GM19351 (cell line): ENCODE measurements around the gene IFRD1.
"Not testable (repeated sequence)": the region's sequence is repeated elsewhere in the genome, so short reads cannot be mapped to it uniquely, and the experiment has no call there.

Source experiments
- ATAC-seq: cut with Tn5 transposase; IDR thresholded peaks from one replicate; pipeline ENCODE4 v1.9.1; 2021; ENCODE audit warnings: mild to moderate bottlenecking, moderate library complexity; ENCODE audit not compliant: unreplicated experiment

IFRD1 gene

DNA sequence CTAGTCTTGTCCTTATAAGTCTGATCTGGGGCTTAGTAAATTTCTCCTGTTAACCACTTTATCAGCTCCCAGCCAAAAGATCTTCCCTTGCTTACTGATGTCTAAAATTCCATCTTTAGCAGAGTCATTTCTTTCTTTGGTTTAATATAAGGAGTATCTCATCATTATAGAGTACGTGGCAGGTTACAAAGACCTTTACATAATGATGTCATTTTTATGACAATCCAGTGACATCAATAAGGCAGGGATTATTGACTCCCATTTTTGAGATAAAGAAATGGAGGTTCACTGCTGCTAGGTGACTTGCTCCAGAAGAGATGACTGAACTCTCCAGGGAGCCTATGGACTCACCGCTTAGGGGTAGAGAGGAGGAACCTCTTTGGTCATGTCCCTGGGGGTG, 8.1 kb upstream of the IFRD1 start:
- ATAC-seq, result no peak

DNA sequence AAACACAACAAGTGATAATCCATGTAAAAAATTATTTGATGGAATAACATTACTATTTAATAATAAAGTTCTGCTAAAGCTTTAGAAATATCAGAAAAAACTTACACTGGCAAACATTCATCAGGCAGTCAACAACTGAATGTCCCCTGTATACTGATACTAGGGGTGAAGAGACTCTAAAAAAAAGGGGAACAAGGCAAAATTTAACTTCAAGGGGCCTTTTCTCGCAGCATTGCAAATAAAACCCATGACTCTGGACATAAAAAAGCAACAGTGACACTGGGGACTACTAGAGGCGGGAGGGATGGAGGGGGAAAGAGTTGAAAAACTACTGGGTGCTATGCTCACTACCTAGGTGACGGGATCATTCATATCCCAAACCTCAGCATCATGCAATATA, 5.8 kb upstream of the IFRD1 start:
- ATAC-seq, result peak; percentile 53

DNA sequence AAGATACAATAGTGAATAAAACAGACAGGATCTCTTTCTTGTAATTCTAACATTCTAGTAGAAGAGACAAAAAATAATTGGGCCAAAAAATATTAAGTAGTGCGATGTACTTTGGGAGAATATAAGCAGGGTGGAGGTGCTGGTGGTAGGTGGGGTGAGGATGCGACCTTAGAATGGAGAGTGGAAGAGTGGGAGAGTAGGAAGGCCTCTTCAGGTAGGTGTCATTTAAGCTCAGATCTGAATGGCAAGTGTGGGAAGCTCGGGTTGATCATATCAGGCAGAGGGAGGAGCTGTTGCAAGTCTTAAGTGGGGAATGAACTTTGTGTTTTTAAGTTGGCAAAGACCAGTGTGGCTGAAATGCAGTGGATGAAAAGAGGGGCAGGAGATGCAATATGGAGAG, 3.8 kb upstream of the IFRD1 start:
- no peak for ATAC-seq

DNA sequence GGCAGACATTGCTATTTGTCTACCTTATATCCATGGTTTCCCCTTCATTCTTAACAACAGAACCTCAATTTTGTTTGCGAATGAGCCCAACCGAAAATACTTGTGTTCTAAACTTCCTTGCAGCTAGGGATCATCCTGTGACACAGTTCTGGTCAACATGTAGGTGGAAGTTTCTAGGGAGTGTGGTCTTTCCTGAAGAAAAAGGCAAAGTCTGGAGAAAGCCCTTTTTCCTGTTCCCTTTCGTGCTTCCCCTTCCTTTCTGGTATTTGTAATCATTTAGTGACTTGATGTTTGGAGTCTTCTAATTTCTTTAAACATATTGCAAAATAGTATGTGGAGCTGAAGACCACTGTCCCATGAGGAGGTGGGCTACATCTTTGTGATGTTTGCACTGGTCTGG, 2.9 kb upstream of the IFRD1 start:
- ATAC-seq, result no peak

DNA sequence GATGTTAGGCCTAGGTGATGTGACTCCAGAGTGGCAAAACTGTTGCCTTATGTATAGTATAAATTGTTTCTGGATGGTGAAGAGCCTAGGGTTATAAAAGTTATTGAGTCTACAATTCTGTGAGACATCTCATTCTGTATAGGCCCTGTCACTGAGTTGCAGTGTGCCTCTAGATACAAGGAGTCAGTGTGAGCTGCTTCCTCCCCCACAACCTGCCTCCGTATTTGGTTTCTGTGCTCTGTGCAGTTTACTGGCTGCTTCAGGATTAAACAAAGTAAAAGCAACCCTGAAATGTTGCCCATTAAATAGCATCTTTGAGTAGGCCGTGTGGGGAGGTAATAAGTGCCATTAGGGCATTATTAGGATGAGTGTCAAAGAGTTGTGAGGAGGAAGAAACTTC, 1.9 kb upstream of the IFRD1 start:
- ATAC-seq, result no peak

DNA sequence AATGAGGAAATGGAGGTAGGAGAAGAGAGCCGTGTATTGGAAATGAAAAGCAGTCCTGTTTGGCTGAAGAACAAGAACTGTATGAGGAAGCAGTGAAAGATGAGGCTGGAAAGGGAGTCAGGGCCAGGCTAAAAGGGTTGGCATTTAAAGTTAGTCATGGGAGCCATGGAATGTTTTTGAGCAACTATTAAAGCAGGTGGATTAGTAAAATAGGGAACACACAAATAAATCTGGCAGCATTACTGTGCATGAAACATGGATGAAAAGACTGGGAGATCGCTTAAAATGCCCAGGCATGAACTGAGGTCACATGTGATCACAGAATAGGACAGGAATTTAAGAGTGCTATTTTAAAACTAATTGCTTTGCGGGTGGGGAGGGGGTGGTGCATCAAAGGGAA, 1.4 kb upstream of the IFRD1 start:
- ATAC-seq, result no peak

DNA sequence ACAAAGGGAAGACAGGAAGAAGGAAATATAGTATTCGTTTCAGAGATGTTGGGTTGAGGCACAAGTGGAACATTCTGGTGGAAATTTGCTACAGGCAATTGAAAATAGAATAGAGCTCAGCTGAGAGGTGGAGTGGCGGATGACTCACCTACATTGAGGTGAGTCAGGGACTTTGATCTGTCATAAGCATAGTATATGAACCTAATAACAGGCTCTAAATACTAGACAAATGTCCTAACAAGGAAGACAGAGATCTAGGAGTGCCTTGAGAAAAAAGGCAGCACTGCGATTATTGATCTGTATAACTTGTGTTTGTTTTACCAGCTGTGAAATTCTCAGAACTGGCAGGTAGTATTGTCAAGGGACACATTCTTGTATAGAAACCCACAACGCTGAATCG, 907 bp upstream of the IFRD1 start:
- no peak for ATAC-seq

DNA sequence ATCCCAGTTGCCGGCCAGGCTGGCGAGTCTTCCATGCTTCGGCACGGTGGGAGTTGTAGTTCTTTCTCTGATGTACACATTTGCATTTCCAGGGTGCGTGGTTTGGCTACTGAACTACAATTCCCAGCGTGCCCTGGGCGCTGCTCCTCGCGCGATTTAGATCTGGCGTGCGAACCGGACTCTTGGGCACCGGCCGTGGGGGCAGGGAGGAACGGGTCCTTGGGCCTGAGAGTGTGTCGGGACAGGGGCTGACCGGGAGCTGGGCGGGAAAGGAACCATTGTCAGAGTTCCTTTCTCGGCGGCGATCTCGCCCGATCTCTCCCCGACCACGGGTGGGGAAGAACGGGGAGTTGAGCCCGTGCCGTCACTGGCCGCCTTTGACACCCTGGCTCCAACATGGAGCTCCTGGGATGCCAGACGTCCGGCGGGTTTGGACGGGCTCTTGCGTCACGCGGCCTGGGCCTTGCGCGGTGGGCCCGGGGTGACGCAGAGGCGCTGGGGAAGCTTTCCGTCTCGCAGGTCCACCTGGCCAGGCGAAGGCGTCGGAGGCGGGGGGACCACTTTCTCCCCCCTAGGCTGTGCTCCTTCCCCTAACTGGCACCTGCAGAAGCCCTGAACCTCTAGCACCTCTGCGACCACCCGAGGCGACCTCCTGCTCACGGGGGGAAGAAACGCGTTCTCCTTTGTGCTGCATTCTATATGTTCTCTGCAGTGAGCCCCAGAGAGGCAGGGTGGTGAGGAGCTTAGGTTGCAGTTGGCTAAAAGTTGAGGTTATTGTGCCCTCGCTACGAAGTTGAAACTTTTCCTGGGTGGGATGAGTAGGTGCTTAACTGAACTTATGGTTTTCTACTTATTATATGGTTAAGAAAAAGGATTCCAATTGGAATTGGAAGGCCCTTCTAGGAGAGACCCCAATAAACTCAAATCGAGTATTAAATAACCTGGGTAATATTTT, 824 bp downstream of the IFRD1 start:
- peak; percentile 77 for ATAC-seq

DNA sequence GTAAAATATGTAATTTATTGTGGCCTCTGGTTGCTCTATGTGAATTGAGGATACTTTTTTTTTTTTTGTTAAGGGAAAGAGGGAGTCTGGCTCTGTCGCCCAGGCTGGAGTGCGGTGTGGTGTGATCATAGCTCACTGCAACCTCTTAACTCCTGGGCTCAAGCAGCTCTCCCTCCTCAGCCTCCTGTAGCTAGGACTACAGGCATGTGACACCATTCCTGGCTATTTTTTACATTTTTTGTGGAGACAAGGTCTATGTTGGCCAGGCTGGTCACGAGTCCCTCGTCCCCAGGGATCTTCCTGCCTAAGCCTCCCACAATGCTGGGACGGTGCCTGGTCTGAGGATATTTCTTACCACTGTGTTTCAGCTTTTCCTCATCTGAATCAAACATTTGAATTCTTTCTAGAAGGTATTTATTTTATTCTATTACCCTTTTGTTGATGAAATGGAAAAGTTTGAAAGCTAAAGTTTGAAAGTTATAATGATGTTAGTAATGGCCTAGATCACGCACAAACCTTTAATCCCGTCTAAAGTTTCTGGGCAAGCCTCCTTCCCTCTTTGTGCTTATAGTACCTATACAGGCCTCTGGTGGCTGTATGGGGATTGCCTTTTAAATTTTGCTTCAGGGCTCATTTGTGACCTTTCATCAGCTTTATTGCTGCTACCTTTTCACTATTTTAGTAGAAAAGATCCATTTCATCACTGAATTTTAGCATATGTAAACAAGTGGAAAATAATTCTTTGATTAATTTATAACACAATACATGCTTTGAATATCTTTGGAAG, 2.0 kb downstream of the IFRD1 start:
- no peak for ATAC-seq

DNA sequence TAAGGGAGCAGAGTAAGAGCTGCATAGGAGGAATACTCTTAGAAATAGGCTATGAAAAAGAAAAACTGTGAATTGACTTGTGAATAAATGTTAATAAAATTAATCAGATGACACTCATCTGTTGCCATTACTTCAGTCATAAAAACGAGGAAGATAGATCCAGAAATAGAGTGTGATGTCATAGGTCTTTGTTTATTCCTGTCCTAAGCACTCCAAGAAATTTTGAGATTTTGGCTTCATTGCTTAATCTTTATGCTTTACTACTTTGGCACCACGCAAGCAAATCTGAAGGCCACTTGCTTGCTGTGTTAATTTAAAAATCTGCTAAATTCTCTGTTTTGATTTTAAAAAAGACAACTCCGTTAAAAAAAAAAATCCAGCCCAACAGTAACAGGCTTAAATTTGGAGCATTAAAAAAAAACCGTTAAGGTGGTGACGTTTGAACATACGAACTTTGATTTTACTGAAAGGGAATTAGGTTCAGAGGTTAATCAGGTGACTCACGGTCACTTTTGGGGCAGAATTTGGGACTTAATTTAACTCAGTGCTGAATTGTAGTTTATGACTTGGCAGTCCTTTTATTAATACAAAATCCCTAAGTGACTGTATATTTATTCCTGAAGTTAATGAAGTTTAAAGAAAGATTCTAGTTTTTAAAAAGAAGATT, 3.4 kb downstream of the IFRD1 start:
- ATAC-seq, result no peak

DNA sequence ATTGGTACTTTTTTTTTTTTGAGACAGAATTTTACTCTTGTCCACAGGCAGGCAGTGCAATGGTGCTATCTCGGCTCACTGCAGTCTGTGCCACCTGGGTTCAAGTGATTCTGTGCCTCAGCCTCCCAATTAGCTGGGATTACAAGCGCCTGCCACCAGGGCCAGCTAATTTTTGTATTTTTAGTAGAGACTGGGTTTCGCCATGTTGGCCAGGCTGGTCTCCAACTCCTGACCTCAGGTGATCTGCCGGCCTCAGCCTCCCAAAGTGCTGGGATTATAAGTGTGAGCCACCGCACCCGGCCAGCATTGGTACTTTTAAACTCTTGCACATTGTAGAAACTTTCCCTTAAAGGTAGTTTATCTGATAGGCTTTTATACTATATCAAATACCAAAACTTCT, 3.9 kb downstream of the IFRD1 start:
- not testable (repeated sequence) for ATAC-seq

DNA sequence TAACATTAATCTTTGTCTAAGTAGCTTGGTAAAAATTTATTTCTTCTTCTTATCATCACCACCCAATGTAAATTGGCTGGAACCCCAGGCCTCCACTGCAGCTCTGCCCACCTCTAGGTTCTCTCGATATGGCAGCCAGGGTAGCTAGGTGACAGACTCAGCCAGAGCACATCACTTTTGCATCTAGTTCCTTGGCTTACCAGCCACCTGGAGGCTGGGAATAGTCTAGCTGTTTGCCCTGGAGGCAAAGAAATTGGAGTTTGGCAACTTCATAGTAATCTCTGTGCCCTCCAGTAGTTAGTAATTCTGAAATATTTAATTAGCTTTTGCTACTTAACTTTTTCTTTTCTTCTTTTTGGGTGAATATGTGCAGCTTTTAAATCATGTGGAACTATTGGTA, 9.4 kb downstream of the IFRD1 start:
- no peak for ATAC-seq

DNA sequence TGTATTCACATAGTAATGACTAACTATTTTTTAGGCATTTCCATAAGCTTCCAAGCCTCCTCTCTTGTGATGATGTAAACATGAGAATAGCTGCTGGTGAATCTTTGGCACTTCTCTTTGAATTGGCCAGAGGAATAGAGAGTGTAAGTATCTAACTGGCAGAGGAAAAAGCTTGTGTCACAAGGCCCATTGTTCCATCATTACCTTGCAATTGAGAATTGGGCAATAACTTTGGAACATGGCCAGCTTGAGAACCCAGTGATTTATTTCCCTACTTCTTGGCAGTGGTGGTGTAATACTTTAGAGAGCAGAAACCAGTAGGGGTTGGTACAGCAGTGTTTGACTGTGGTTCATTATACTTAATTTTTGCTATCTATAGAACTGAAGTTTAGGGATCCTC, 12.0 kb downstream of the IFRD1 start:
- no peak for ATAC-seq

DNA sequence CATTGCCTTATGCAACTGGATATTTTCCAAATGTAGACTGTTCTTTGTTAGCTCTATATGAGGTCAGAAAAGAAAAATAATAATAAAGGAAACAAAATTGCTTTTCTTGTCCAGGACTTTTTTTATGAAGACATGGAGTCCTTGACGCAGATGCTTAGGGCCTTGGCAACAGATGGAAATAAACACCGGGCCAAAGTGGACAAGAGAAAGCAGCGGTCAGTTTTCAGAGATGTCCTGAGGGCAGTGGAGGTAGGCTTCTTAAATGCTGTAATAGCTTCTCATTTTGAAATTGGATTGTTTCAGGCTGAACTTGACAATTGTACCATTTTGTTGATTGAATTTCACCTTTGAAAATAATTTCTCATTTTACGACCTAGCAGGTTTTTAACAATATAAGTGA, 17.6 kb downstream of the IFRD1 start:
- ATAC-seq, result no peak

DNA sequence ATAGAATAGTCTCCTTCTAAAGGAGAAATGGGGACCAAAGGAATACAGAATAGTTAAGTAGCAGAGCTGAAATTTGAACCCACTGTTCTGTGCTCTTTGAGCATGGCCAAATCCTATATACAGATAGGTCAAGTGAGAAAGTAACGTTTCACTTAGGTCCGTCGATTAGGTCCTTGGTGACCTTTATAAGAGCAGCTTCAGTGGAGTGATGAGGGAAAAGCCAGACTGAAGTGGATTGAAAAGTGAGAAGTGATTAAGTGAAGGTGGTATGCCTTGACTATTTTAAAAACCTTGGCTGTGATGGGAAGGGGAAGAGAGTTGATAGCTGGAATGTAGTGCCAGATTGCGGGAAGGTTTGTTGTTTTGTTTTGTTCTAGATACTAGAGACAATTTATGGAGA, 19.9 kb downstream of the IFRD1 start:
- ATAC-seq, result no peak

DNA sequence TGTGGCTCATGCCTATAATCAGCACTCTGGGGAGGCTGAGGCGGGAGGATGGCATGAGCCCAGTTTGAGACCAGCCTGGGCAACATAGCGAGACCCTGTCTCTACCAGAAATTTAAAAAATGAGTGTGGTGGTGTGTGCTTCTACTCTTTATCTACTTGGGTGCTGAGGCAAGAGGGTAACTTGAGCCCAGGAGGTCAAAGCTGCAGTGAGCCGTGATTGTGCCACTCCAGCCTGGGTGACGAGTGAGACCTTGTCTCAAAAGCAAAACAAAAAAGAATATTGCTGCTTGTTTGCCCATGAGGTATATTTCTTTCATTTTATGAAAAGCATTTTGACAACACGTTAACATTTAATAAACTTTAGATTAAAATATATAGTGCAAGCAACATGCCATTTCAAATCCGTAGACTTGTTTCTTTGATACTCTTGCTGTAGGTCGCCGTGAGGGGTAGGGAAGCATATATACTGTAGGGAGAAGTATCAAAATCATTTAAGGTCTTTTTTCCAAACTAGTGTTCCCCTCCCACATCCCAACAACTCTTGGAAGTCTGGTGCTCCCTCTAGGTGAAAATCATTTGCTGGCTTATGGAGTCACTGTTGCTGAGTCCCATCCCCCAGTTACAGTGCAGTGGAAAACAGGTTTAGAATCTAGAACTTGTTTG, 26.3 kb downstream of the IFRD1 start:
- no peak for ATAC-seq

DNA sequence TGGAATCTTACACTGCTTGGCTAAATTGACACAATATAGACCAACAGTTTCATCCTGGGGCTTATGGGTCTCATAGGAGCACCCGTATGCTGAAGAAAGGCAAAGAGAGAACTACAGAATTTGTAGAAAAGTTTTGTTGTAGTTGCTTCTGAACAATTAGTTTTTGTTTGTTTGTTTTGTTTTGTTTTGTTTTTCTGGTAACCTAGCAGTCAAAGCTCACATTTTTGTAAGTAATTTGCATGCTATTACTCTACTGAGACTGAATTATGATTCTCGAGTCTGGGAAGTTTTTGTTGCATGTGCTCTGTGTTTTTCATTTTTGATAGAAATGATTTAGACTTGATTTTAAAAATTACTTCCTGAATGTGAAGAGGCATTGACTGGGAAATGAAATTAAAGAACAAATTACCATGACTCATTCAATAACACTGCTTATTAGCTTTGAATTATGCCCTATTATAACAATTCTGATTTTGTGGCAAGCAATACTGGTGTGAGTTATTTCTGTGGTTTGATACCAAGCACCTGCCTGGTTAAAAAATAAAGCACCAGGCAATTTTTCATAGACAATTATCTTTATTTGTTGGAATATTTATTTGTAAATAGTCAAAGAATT, 31.0 kb downstream of the IFRD1 start:
- no peak for ATAC-seq

DNA sequence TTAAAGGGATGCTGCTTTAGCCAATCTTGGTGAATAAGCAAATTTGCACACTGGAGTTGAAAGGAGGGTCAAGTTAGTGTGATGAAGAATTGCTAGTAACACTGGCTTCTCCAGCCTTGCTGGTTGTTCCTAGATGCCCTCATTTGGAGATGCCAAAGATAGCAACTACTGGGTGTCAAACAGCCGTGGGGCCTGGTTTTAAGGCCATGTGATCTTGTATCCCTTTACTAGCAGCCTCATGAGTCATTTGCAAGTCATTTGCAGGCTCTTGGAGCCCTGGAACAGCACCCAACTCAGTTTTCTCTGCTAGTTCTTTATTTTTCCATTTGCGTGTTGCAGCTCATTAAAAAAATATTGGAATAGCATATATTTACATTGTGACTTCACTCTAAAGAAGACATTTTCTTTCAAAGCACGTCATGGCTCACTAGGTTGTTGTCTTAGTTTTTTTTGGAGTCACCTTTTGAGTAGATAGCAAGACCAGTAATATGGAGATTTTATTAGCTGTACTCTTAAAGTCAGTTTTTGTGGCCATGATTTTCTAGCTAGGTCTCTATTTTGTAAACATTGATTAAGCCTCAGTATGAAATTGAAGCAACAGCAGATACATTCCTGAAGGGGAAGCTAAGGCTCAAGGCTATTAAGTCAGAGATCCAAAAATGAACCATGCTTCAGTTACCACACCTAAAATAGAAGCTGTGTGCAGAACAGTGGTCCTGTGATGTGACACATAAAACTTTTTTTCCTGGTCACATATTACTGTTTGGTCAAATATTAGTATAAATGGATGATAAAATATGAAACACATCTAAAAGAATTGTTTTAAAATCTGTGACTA, 31.8 kb downstream of the IFRD1 start:
- ATAC-seq, result no peak

DNA sequence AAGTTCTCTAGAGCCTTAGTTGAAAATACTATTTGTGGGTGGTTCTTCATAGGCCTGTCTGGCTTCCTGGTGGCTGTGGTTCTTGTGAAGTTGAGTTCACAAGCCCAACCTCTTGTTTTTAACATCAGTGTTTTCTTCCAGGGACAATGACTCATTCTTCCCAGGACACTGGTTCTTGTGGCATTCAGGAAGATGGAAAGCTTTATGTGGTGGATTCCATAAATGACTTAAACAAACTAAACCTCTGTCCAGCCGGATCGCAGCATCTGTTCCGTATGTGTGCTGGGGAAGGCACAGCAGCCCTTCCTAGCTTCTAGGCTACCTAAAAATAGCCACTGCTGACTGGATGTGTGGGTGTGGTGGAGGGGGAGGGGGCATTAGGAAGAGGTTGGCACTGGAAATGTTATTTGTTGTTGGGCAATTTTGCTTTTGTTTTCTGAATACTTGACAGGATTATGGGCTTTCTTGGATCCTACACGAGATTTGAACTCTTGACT, 34.5 kb downstream of the IFRD1 start:
- no peak for ATAC-seq

DNA sequence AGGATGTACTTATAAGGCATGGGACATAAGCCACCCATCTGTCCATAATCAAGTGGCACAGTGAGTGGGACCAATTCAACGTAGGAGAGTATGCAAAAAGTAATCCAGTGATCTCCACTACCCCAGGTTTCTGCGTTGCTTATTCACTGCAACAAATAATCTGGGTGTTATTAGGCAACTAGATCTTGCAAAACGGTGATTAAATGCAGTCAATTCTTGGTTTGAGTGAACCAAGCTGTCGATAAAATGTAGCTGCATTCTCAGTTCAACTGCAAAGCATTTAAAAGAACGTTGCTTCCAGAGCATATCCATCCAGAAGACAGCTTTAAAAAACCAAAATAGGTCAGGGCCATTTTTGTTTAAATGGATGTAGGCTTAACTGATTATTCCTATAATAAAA, 35.5 kb downstream of the IFRD1 start:
- ATAC-seq, result no peak
